Activated gamma-delta T cell (primary cell): ENCODE data around the gene ZNF532.

Source experiments
- DNase-seq: peaks from one replicate; lab custom pipeline; 2025; lab: John Stamatoyannopoulos, UW

The ZNF532 gene

GRCh38 chr18:58937071-58937886, 72.6 kb downstream of the ZNF532 start:
- no peak for DNase-seq

GRCh38 chr18:58937887-58938267, 73.2 kb downstream of the ZNF532 start:
- DNase-seq: no peak

GRCh38 chr18:58941426-58942099, 76.9 kb downstream of the ZNF532 start:
- no peak for DNase-seq

- no peak for DNase-seq
Observed at GRCh38 chr18:58943896-58944295, 79.2 kb downstream of the ZNF532 start.

GRCh38 chr18:58947136-58947732, 82.6 kb downstream of the ZNF532 start:
- DNase-seq: no peak

GRCh38 chr18:58949031-58949430, 84.4 kb downstream of the ZNF532 start:
- DNase-seq: no peak

- no peak for DNase-seq
Observed at GRCh38 chr18:58951986-58952702, 87.5 kb downstream of the ZNF532 start.

GRCh38 chr18:58952858-58953257, 88.2 kb downstream of the ZNF532 start:
- no peak for DNase-seq

- no peak for DNase-seq
Observed at GRCh38 chr18:58953627-58954026, 89.0 kb downstream of the ZNF532 start.

GRCh38 chr18:58955001-58955400, 90.3 kb downstream of the ZNF532 start:
- no peak for DNase-seq

- DNase-seq: no peak
Observed at GRCh38 chr18:58955738-58956137, 91.1 kb downstream of the ZNF532 start.

- no peak for DNase-seq
Observed at GRCh38 chr18:58958628-58959027, 94.0 kb downstream of the ZNF532 start.

GRCh38 chr18:58960508-58960907, 95.8 kb downstream of the ZNF532 start:
- no peak for DNase-seq

- DNase-seq: no peak
Observed at GRCh38 chr18:58960946-58961722, 96.5 kb downstream of the ZNF532 start.

- no peak for DNase-seq
Observed at GRCh38 chr18:58962336-58962735, 97.7 kb downstream of the ZNF532 start.

GRCh38 chr18:58965291-58966004, 100.8 kb downstream of the ZNF532 start:
- DNase-seq: no peak

- DNase-seq: no peak
Observed at GRCh38 chr18:58966005-58966677, 101.5 kb downstream of the ZNF532 start.

GRCh38 chr18:58966704-58967103, 102.0 kb downstream of the ZNF532 start:
- no peak for DNase-seq

- no peak for DNase-seq
Observed at GRCh38 chr18:58967751-58968254, 103.1 kb downstream of the ZNF532 start.
